Astrocyte of the spinal cord (primary cell): ENCODE results near the gene MMP15.

Experiments used
- DNase-seq: peaks from one replicate; pipeline ENCODE4 v3.0.0; 2011; ENCODE audit warnings: low read depth, low spot score
- H3K4me3 ChIP-seq: 2 replicates; pipeline ENCODE4 v1.5.1; 2011; ENCODE audit warnings: low read depth, mild to moderate bottlenecking, low read length, moderate library complexity
- CTCF ChIP-seq: IDR thresholded peaks from 2 replicates; pipeline ENCODE4 v1.5.1; 2012; ENCODE audit warnings: low read depth, mild to moderate bottlenecking, low read length, inconsistent platforms
- in situ Hi-C: cut with HindIII; loops from 2 replicates; pipeline ENCODE4 v1.10.0; 2017; ENCODE audit warnings: low sequenced_read_pairs

Gene MMP15

GRCh38 chr16:58009856-58010416 lies 15.6 kb upstream of the MMP15 start:
- no peak for TF ChIP-seq CTCF
- no peak for DNase-seq
- no peak overlapping the region for H3K4me3 ChIP-seq
- in situ Hi-C loops = no loop called here

- no peak for DNase-seq
- H3K4me3 ChIP-seq = no peak overlapping the region
- in situ Hi-C loops = no loop called here
- no peak for TF ChIP-seq CTCF
Measured at GRCh38 chr16:58010886-58011285, 14.7 kb upstream of the MMP15 start.

GRCh38 chr16:58011652-58012051 lies 13.9 kb upstream of the MMP15 start:
- no peak overlapping the region for H3K4me3 ChIP-seq
- peak; percentile 62 for DNase-seq
- in situ Hi-C loops = no loop called here
- TF ChIP-seq CTCF = no peak

GRCh38 chr16:58012481-58012880 lies 13.1 kb upstream of the MMP15 start:
- in situ Hi-C loops = no loop called here
- no peak overlapping the region for H3K4me3 ChIP-seq
- no peak for TF ChIP-seq CTCF
- DNase-seq = no peak

- in situ Hi-C loops = no loop called here
- no peak overlapping the region for H3K4me3 ChIP-seq
- TF ChIP-seq CTCF = no peak
- DNase-seq = no peak
Measured at GRCh38 chr16:58013201-58013956, 12.2 kb upstream of the MMP15 start.

GRCh38 chr16:58016840-58017446 lies 8.6 kb upstream of the MMP15 start:
- H3K4me3 ChIP-seq = no peak overlapping the region
- no peak for DNase-seq
- in situ Hi-C loops = no loop called here
- TF ChIP-seq CTCF = no peak
